ENCODE data around the gene G3BP1.
"Not testable (repeated sequence)": the region's sequence is repeated elsewhere in the genome, so short reads cannot be mapped to it uniquely, and the experiment has no call there.

The G3BP1 gene

GRCh38 chr5:151751091-151751490 lies 20.7 kb upstream of the G3BP1 start:
- no peak for DNase-seq
- in situ Hi-C loops (cut with MboI; ENCODE audit: low pct_unique_long_range_greater_than_20kb, low sequenced_read_pairs), result no loop called here

GRCh38 chr5:151751593-151751992 lies 20.2 kb upstream of the G3BP1 start:
- in situ Hi-C loops (cut with MboI; ENCODE audit: low pct_unique_long_range_greater_than_20kb, low sequenced_read_pairs), result no loop called here
- no peak for DNase-seq

- in situ Hi-C loops (cut with MboI; ENCODE audit: low pct_unique_long_range_greater_than_20kb, low sequenced_read_pairs), result no loop called here
Measured at GRCh38 chr5:151755383-151755782, 16.4 kb upstream of the G3BP1 start.

GRCh38 chr5:151757233-151758140 lies 14.3 kb upstream of the G3BP1 start:
- in situ Hi-C loops (cut with MboI; ENCODE audit: low pct_unique_long_range_greater_than_20kb, low sequenced_read_pairs), result no loop called here
- DNase-seq, result peak; percentile 37

More at GRCh38 chr5:151755383-151755782, 16.4 kb upstream of the G3BP1 start:
- no peak for DNase-seq

- in situ Hi-C loops (cut with MboI; ENCODE audit: low pct_unique_long_range_greater_than_20kb, low sequenced_read_pairs), result no loop called here
Measured at GRCh38 chr5:151758141-151758429, 13.7 kb upstream of the G3BP1 start.

GRCh38 chr5:151758430-151759241 lies 13.1 kb upstream of the G3BP1 start, which contains the start of gene ATOX1:
TSS of gene ATOX1 (minus strand) at chr5:151758631. CDS start at chr5:151758551, 80 bp downstream.
- in situ Hi-C loops (cut with MboI; ENCODE audit: low pct_unique_long_range_greater_than_20kb, low sequenced_read_pairs), result no loop called here
- DNase-seq, result peak; percentile 93

More at GRCh38 chr5:151758141-151758429, 13.7 kb upstream of the G3BP1 start:
- no peak for DNase-seq

GRCh38 chr5:151764801-151765200 lies 7.0 kb upstream of the G3BP1 start:
- in situ Hi-C loops (cut with MboI; ENCODE audit: low pct_unique_long_range_greater_than_20kb, low sequenced_read_pairs), result no loop called here
- no peak for DNase-seq

- DNase-seq, result no peak
- in situ Hi-C loops (cut with MboI; ENCODE audit: low pct_unique_long_range_greater_than_20kb, low sequenced_read_pairs), result no loop called here
Measured at GRCh38 chr5:151766975-151767374, 4.8 kb upstream of the G3BP1 start.

- DNase-seq, result no peak
- in situ Hi-C loops (cut with MboI; ENCODE audit: low pct_unique_long_range_greater_than_20kb, low sequenced_read_pairs), result no loop called here
Measured at GRCh38 chr5:151770383-151771258, 1.1 kb upstream of the G3BP1 start.

- peak; percentile 56 for DNase-seq
- in situ Hi-C loops (cut with MboI; ENCODE audit: low pct_unique_long_range_greater_than_20kb, low sequenced_read_pairs), result no loop called here
Measured at GRCh38 chr5:151772029-151772845, 483 bp downstream of the G3BP1 start.

GRCh38 chr5:151772846-151773561 lies 1.2 kb downstream of the G3BP1 start:
- in situ Hi-C loops (cut with MboI; ENCODE audit: low pct_unique_long_range_greater_than_20kb, low sequenced_read_pairs), result no loop called here
- DNase-seq, result peak; percentile 25

GRCh38 chr5:151773951-151774350 lies 2.2 kb downstream of the G3BP1 start:
- in situ Hi-C loops (cut with MboI; ENCODE audit: low pct_unique_long_range_greater_than_20kb, low sequenced_read_pairs), result no loop called here
- no peak for DNase-seq

GRCh38 chr5:151775025-151775606 lies 3.4 kb downstream of the G3BP1 start:
- in situ Hi-C loops (cut with MboI; ENCODE audit: low pct_unique_long_range_greater_than_20kb, low sequenced_read_pairs), result no loop called here
- DNase-seq, result no peak

- no peak for DNase-seq
- in situ Hi-C loops (cut with MboI; ENCODE audit: low pct_unique_long_range_greater_than_20kb, low sequenced_read_pairs), result no loop called here
Measured at GRCh38 chr5:151779531-151780125, 7.9 kb downstream of the G3BP1 start.

- in situ Hi-C loops (cut with MboI; ENCODE audit: low pct_unique_long_range_greater_than_20kb, low sequenced_read_pairs), result no loop called here
- DNase-seq, result no peak
Measured at GRCh38 chr5:151780348-151780747, 8.6 kb downstream of the G3BP1 start.

- DNase-seq, result no peak
- in situ Hi-C loops (cut with MboI; ENCODE audit: low pct_unique_long_range_greater_than_20kb, low sequenced_read_pairs), result no loop called here
Measured at GRCh38 chr5:151781201-151781600, 9.4 kb downstream of the G3BP1 start.

GRCh38 chr5:151783664-151784063 lies 11.9 kb downstream of the G3BP1 start:
- in situ Hi-C loops (cut with MboI; ENCODE audit: low pct_unique_long_range_greater_than_20kb, low sequenced_read_pairs); DNase-seq: not testable (repeated sequence)

Data from KBM-7 (cell line).